DMS153 treated with DMSO at 0.1 percent for 48 hours (cell line): ENCODE data around the gene SP100.
"Not testable (repeated sequence)": the region's sequence is repeated elsewhere in the genome, so short reads cannot be mapped to it uniquely, and the experiment has no call there.

ENCODE experiments used
- DNase-seq: peaks from one replicate; lab custom pipeline; 2025; ENCODE audit not compliant: unreplicated experiment; lab: John Stamatoyannopoulos, UW

SP100 gene

DNA sequence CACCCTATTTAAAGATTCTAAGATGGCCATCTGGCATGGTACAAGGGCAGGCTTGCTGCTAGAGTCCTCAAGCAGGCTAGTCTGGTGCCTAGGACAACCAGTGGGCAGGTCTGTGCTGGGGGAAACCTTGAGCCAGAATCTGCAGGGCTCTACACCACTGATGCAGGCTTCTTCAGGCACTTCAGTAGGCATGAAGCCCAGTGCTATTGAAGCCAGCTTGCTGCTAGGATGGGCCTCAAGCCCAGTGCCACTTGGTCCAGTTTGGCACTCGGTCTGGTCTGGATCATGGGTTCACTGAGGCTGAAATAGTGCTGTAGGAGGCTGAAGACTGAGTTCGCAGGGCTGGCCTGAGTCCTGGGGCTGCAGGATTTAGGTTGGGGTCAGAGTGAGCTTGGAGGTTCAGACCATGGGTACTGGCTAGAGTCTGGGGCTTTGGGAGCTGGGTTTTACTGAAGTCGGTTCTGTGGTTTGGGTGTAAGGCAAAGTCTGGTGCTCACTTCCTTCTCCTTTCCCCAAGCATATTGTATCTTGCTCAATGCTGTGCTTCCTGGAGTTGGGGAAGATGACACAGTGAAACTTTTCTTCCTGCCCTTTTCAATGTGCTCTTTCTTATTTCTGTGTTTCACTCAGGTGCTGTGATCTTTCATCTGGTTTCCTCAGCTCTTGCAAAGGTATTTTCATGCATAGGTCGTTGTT, 41.2 kb downstream of the SP100 start:
- DNase-seq, result no peak

DNA sequence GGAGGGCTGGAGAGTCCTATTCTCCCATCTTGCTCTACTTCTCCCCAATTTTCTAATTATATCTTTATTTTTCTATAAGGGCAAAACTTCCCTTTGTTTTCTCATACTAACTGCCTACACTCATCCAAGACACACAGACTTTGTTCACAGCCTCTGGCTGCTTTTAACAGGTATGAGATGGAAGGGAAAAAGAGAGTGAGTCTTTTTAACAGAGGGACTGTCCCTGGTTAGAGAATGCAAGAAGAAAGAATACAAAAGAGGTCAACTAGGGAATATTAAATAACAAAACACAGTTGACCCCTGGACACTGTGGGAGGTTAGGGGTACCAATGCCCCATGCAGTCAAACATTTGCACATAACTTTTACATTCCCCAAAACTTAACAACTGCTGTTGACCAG, 41.8 kb downstream of the SP100 start:
- no peak for DNase-seq

DNA sequence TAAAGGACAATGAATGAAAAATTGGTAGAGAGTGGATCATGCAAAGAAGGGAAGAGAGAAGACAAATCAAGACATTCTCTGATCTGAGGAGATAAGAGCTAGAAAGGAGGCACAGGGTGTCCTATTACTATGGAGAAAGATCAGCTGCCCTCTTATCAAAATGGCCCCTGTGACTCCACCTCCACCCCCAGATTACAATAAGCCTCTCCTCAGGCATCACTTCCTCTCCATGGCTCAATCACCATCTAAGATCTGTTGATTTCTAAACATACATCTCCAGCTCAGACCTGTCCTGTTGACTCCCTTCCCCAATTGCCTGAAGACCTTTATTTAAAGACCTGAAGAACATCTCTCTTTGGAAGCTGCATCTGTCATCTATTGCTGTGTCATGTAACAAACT, 43.2 kb downstream of the SP100 start:
- no peak for DNase-seq

DNA sequence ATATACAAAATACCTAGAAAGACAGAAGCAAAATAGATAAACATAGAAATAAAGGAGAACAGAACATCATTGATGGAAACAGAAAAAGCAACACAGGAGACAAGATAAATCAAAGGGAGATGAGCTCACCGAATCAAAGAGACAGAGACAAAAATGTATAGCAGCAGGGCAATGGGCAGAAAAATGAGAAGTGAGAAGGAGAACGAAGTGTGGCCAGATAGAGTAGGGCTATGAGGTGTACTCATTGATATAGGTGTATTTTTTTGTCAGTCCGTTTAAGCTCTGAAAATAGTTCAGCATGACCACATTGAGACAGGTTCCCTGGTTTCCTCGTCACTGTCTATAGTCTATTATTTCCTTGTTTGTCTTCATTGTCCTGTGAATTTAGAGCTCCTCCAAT, 55.1 kb downstream of the SP100 start:
- DNase-seq, result no peak

DNA sequence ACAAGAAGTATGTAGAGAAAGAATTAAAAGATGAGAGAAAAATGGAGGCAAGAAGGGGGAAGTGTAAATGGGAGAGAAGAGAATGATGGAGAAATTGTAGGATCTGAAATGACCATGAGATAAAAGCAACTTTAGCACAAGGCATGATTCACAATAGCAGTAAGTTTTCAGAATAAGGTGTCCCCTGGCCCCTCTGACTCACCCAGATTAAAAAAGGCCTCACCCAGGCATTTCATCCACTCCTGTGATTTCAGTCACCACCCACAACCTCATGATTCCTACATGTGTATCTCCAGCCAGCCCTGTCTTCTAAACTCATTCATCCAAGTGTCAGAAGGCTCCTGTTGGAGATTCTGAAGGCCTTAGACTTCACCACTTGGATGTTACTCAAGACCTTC, 56.6 kb downstream of the SP100 start:
- DNase-seq, result no peak

DNA sequence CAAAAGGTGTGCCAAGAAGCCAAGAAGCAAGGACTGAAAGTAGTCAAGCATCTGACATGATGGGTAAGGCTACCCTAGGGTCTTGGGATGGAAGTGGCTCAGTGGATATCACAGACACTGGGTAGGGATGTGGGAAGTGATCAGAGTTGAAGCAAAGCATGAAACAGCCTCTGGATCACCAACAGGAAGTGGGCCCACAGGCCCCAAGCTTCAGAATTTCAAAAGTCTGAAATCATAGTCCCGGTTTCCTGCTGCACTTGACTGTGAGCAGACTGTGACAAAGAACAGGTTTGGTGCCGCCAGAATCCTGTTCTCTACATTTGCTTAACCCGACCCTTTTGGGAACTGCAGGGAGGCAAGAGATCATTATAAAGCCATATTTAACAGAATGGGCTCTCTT, 57.4 kb downstream of the SP100 start:
- DNase-seq, result no peak

DNA sequence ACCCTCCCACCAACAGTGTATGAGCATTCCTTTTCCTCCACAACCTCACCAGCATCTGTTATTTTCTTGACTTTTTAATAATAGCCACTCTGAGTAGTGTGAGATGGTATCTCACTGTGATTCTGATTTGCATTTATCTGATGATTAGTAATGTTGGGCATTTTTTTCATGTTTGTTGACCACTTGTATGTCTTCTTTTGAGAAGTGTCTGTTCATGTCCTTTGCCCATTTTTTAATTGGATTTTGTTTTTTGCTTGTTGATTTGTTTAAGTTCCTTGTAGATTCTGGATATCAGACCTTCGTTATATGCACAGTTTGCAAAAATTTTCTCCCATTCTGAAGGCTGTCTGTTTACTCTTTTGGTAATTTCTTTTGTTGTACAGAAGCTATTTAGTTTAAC, 59.1 kb downstream of the SP100 start:
- no peak for DNase-seq

DNA sequence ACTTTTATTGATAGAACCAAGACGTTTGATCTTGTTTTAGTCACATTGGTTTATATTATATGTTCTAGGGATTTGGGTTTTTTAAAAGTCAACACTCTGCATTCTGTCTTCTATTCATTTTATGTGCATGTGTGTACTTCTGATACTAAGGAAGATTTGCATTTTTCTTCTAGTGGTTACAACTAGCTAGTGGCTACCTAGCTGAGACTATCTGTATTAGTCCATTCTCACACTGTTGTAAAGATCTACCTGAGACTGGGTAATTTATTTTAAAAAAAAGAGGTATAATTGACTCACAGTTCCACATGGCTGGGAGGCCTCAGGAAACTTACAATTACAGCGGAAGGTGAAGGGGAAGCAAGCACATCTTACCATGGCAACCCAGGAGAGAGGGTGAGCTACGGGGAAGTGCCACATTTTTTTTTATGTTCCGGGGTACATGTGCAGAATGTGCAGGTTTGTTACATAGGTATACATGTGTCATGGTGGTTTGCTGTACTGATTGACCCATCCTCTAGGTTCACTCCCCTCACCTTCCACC, 69.9 kb downstream of the SP100 start:
- DNase-seq, result no peak

DNA sequence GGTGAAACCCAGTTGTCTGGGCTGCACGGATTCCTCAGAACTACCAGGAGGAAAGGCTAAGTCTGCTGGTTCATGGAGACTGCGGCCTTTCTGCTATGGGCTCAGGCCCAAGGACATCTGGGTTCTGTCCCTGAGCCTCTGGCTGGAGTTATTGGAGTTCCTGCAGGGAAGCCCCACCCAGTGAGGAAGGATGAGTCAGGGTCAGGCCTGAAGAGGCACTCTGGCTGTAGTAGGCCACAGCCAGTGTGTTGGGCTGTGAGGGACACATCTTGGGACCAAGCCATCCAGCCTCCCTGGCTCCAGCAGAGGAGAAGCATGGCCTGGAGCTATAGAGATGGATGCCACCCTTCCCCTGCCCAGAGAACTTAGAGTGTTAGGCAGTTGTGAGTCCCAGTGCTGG, 75.2 kb downstream of the SP100 start:
- not testable (repeated sequence) for DNase-seq

DNA sequence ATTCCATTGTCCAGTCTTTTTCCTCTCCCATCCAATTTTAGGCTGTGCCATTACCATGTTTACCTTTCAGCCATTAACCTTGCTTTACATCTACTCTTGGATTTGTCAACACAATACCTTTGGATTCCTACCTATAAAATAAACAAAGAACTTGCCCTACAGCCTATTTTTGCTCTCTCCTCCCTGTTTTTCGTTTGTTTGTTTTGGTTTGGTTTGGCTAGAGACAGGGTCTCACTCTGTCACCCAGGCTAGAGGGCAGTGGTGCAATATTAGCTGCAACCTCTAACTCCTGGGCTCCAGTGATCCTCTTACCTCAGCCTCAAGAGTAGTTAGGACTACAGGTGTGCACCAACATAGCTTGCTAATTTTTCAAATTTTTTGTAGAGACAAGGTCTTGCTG, 76.1 kb downstream of the SP100 start:
- DNase-seq, result no peak

DNA sequence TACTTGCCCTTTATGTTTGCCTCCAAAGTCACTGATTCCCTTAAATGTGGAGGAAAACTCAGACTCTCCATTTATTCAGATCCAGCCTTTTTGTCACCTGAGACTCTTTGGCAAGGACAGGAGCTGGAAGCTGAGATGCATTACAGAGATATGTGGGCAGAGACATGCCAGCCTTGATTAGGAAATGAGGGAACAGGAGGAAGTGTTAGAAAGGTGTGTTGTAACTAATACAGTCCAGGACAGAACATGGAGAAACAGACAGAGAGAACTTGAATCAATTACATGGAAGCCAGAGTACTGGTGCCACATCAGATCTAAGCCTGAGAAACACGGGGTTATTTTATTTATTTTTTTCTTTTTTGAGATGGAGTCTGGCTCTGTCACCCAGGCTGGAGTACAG, 79.0 kb downstream of the SP100 start:
- DNase-seq, result no peak

DNA sequence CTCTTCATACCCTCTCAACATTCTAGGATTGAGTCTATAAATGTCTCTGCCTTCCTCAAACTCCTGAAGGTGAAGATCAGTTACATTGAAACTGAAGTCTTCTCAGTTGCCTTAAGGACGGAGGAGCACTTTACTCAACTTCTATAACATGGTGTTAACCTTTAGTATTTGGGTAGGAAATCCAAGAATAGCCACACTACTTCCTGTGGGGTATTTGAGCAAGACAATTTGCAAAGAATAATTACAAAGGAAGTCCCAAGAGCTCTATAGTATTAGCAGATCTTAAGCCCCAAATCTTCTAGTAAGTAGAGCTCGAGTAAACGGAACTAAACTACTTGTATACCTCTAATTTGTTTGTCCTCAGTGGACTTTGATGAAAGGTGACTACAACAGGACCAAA, 80.9 kb downstream of the SP100 start:
- DNase-seq, result no peak

DNA sequence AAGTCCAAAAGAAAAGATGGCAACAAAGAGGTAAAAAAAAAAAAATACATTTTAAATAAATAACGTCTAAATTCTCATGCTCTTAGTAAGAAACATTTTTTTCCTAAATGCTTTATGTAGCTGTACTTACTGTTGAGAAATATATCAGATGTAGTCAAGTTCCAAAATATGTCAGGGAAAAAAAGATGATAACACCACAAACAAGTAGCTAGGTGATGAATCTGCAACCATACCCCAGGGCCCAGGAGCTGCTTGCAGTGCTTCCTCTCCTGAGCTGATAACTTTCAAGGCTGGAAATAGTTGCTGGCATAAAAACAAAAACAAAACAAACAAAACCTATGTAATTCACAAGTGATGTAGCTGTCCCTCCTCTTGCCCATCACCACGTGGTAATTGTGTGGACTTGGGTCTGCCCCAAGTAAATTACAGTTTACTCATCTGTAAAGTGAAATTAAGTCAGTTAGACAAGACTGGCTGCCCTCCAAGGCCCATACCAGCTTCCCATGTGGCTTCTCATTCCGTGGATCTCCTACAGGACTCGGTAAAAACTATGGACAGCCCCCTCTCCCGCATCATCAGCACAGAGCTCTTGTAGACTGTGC, 82.6 kb downstream of the SP100 start:
- DNase-seq, result no peak

DNA sequence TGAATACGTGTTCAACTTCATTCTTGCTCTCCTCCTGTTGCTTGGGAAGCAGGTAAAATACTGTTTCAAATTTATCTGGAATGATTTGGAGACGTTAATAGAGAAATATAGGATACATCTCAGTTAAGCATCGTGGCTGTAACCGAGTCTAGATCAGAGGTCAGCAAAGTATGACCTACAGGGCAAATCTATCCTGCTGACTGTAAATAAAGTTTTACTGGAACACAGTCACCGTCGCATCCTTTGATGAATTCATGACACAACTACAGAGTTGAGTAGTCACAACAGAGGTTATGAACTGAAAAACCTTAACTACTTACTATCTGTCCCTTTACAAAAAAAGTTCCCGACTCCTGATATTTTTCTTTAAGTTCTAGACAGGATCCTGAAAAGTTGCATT, 86.6 kb downstream of the SP100 start:
- DNase-seq, result no peak

DNA sequence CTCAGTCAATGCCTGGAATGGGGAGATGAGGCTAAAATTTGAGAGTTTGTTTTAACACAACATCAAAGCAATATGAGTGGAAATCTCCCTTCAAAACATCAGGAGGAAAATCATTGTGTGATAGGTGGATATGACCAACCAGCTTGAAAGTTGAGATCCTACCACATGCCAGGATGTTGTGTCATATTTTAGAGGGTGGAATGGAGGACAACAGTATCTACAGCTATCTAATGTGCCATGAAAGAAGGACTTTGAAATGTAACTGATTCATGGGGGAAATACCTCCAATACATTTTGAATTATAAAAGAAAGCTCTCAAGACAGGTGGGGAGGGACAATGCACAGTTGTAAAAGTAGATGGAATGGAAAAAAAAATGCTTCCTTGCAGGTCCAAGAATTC, 87.8 kb downstream of the SP100 start:
- DNase-seq, result no peak

DNA sequence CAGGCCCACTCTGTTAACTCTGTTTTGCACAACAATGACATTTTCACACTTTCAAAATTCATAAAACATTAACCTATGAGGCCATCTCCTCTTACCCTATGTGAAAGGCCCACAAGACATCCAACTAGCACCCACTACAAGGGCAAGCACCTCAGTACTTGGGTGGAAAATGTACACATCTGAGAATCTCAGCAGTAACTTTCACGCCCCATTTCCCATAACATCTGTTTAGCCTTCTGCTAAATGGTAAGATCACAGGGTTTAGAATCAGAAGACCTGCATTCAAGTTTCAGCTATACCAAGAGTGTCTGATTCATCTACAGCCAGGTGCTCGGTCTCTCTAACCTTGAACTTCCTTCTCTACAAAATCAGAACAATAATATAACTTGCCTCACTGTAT, 89.2 kb downstream of the SP100 start:
- no peak for DNase-seq

DNA sequence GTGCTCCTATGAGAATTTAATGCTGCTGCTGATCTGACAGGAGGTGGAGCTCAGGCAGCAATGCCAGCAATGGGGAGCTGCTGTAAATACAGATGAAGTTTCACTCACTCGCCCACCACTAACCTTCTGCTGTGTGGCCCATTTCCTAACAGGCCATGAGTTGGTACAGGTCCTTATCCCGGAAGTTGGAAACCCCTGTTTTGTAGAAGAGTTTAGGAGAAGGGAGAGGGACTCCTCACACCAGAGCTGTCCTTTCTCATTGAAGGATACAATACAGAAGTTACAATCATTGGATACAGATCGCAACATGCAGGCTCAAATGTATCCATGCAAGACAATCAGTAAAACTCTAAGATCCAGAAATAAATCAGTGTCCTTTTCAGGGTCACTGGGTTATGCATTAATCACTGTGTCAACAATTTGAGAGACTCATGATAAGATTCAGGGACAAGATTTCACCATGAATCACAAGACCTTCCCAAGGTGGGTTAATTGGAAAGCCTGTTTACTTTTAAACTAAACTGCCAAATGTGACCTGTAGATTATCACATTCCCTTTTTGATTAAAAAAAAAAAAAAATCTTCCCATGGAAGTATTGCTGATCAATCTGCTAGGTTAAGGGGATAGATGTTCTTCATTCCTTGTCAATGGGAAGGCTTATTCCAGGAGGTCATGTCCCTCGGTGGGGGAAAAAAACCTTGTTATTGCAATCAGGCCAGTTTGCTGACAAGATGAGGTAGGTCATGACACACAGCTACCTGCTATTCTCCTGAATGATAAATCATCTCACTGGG, 97.2 kb downstream of the SP100 start:
- DNase-seq, result no peak

DNA sequence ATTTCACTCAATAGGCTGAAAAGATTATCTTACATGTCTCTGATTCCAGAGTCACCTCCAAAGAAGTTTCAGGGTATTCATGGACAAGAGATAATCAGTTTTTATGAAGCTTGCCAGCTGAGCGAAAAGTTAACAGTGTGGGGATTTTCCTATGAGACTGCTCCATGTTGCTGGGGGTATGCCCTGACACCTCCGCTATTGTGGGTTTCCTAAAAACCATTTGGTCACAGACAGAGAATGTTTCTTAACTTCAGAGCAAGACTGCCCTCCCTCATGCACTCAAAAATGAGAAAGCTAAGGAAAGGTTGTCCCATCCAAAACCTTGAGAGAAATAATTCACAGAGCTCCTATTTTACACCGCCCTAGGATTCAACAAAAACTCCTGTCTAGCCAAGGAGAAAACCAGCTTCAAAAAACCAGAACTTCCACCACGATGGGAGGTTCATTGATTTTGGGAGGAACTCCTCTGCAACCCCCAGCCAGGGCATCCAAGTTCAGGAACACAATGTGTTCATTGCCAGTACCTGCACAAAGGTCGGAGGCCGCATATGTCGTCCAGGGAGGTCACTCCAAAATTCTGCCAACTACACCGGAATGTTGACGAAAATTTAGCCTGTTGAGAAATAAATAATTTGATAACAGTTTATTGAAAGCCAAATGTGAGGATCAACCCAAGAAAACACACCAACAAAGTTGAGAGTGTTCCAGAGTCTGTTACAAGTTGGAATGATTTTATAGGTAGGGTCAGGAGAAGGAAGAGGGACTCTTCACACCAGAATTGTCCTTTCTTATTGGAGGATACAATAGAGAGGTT, 104.3 kb downstream of the SP100 start:
- no peak for DNase-seq

DNA sequence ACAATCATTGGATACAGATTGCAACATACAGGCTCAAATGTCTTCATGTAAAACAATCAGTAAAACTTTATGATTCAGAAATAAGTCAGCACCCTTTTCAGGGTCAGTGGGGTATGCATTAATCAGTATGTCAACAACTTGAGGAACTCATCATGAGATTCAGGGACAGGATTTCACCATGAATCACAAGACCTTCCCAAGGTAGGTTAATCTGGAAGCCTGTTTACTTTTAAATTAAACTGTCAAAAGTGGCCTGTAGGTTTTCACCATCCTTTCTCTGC, 104.8 kb downstream of the SP100 start:
- DNase-seq, result no peak

DNA sequence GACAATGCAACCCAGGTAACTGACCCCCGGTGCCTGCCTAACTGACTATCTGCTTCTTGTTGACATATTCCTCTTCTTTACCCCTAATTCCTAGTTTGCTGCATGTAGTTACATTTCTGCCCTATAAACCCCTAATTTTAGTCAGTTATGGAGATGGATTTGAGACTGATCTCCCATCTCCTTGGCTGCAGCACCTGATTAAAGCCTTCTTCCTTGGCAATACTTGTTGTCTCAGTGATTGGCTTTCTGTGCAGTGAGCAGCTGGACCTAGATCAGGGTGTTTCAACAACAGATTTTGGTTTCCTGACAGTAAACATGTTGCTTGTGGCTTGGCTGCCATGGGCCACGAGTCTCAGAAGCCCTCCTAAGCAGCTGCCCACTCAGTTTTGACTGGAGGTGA, 105.4 kb downstream of the SP100 start:
- no peak for DNase-seq

DNA sequence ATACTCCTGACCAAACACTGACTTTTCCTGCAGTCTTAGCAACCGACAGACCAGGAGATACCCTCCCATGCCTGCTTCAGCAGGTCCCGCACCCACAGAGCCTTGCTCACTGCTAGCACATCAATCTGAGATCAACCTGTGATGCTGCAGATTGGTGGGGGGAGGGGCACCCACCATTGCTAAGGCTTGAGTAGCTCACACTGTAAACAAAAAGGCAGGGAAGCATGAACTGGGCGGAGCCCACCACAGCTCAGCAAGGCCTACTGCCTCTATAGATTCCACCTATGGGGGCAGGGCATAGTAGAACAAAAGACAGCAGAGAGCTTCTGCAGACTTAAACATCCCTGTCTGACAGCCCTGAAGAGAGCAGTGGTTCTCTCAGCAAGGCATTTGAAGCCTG, 109.7 kb downstream of the SP100 start:
- no peak for DNase-seq
